HG03097 (cell line): ENCODE results near the gene ATP9A.
"Not testable (repeated sequence)": the region's sequence is repeated elsewhere in the genome, so short reads cannot be mapped to it uniquely, and the experiment has no call there.

Experiments
- ATAC-seq: cut with Tn5 transposase; IDR thresholded peaks from one replicate; pipeline ENCODE4 v1.9.1; 2021; ENCODE audit not compliant: unreplicated experiment, low FRiP score

The ATP9A gene

DNA sequence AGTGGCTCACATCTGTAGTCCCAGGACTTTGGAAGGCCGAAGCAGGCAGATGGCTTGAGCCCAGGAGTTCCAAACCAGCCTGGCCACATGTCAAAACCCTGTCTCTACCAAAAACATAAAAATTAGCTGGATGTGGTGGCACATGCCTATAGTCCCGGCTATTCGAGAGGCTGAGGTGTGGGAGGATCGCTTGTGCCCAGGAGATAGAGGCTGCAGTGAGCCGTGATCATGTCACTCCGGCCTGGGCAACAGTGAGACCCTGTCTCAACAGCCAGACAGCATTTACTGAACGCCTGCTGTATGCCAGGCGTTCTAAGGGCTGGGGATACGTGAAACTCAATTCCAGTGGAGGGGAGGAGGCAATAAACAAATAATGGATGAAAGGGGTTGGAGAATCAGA lies 69.9 kb downstream of the ATP9A start:
- ATAC-seq: no peak

GRCh38 chr20:51697096-51697826 lies 70.9 kb downstream of the ATP9A start:
- no peak for ATAC-seq

DNA sequence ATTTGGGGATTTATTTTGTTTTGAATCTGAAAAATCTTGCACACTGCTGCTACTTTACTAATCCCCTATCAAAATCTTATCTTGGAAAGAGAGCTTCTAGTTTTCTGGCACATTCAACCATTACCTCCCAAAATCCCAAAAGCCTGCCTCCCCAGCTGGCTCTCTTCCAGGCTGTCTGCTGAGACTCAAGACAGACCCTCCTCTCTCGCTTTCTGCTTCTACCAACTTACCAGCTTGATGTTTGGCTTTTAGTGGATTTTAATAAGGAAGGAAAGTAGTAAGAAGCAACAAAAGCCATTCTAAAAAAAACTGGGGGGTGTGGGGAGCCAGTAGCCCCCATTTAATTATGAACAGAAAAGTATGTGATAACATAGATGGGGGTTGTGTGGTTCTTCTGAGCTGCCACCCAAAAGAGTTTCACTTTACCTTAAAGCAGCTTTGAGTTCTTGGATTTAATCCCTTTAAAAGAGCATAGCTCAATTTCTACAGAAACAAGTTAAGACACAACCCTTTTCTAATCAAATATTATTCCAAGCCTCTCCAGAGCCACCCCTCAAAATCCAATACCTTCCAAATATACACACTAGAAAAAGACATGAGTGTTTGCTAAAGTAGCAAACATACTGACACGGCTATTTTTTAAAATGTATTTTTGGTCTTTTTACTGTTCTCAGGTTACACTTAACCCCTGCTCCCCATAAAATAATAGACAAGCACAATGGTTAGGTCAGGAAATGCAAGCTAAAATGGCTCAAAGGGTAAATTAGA lies 71.7 kb downstream of the ATP9A start:
- no peak for ATAC-seq

DNA sequence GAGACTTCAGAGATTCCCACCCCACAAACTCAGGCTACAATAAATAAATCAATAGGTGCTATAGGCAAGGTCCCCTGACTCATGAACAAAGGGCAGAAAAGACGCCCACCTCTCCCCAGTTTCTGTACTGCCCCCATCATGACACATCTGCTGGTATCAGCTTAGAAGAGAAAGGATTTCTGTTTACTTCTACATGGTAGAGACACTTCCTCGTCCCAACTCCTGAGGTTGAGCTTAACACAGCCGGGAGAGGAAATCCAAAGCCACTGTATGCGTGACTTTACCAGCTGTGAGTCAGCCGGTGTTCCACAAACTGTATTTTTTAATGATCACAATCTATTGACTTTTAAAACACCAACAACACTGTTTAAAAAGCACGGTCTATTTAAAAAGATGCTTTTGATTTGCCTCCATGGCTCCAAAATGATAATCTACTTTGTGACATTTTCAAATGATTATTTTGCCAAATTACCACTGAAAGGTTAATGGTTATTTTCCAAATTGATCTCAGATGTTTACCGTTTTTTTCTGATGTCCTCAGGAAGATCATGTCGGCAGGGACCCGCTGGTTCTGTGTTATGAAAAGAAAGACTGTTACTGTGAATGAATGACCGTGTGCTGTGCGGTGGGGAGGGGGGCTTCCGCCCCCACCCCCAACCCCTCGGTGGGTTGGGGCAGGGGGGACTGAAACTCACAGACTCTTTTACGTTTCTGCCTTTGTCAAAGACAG lies 72.5 kb downstream of the ATP9A start:
- ATAC-seq: no peak

DNA sequence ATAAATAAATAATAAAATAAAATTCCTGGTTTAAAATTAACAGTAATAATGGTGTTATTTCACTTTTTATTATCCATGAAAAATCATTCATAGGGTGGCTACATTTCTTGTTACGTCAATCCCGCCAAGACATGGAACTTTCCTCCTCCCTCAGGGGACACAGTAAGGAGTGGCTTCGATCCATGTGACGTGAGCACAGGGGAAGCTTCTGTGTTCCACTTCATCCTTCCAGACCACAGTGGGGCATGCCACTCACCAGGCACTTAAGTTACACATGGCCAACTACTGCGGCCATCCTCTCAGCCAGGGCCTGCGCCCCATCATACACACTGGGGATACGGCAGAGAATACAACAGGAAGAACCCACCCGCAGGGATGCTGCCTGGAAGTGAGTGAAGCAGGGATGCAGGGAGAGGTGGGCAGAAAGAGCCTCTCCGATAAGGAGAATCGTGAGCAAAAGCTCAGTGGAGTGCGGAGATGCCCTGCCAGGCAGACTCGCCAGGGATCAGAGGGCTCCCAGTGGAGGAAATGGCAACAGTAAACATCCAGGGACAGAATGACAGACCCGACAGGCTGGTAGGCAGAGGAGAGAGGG lies 75.3 kb downstream of the ATP9A start:
- no peak for ATAC-seq

DNA sequence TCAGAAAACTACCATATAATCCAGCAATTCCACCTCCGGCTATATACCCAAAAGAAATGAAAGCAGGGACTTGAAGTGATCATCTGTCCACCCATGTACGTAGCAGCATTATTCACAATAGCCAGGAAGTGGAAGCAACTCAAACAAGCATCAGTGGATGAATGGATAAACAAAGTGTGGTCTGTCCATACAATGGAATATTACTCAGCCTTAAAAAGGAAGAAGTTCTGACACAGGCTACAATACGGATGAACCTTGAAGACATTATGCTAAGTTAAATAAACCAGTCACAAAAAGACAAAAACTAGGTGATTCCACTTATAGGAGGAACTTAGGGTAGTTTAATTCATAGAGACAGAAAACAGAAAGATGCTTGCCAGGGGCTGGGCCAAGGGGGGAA lies 76.5 kb downstream of the ATP9A start:
- ATAC-seq: no peak

- no peak for ATAC-seq
Measured at GRCh38 chr20:51688600-51689244, 79.5 kb downstream of the ATP9A start.

DNA sequence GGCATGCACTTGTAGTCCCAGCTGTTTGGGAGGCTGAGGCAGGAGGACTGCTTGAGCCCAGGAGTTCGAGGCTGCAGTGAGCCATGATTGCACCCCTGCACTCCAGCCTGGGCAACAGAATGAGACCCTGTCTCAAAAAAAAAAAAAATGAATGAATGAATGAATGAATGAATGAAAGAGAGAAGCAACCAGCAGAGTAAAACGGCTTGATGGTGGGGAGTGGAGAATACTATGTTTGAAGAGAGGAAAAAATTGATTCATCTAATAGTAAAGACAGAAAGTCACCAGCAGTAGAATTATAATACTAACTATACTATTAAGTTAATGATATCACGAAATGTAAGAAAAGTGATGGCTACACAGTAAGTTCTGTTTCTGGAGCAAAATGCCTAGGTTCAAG lies 80.6 kb downstream of the ATP9A start:
- ATAC-seq: no peak

GRCh38 chr20:51687108-51687507 lies 81.1 kb downstream of the ATP9A start:
- ATAC-seq: no peak

GRCh38 chr20:51685494-51685893 lies 82.7 kb downstream of the ATP9A start:
- not testable (repeated sequence) for ATAC-seq

GRCh38 chr20:51680067-51680749 lies 88.0 kb downstream of the ATP9A start:
- ATAC-seq: no peak

- no peak for ATAC-seq
Measured at GRCh38 chr20:51679254-51679921, 88.8 kb downstream of the ATP9A start.

DNA sequence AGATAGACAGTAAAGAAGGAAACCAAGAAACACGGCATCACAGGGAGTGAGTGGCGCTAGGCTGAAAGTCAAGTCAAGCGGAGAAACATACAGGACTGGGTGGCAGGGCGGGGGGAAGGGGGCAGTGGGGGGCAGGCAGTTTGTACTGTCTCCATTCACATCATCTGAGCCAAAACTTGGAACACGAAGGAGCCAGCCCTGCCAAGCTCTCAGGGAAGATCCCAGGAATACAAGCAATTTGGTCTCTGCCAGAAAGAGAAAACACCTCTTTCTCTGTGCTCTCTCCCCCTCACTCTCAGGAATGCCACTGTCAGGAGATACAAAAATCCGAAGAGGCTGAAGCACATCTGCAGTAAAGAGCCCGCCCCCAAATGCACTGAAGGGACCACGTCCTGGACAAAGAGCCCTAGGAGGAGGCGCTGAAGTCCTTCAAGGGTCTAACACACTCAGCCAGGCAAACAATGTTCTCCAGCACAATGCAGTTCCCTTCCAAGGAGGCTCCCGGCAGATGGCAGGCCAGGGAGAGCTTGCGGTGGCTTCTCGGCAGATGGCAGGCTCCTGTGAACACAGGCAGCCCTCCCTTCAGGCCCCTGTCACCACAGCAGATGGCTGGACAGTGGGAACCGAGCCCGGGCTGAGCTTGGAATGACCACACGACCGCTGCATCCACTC lies 90.0 kb downstream of the ATP9A start:
- no peak for ATAC-seq

DNA sequence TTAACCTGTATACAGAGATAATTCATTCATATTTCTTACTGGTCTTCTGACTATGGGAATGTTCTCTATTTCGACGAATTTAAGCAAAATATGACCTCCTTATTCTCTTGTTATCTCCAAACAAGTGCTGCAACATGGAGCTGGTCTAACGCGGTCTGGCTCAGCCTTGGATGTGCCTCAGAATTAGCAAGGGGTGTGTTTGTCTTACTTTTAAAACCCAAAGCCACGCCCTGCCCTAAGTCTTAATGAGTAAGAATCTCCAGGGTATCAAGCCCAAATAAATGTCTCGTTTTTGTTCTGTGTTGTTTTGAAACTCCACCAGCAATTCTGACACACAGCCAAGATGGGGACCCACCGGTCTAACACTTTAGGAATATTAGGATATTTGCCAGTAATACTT lies 99.2 kb downstream of the ATP9A start:
- ATAC-seq: no peak

- ATAC-seq: no peak
Measured at GRCh38 chr20:51668515-51668914, 99.7 kb downstream of the ATP9A start.

- no peak for ATAC-seq
Measured at GRCh38 chr20:51667491-51667890, 100.7 kb downstream of the ATP9A start.

- no peak for ATAC-seq
Measured at GRCh38 chr20:51667002-51667408, 101.2 kb downstream of the ATP9A start.

DNA sequence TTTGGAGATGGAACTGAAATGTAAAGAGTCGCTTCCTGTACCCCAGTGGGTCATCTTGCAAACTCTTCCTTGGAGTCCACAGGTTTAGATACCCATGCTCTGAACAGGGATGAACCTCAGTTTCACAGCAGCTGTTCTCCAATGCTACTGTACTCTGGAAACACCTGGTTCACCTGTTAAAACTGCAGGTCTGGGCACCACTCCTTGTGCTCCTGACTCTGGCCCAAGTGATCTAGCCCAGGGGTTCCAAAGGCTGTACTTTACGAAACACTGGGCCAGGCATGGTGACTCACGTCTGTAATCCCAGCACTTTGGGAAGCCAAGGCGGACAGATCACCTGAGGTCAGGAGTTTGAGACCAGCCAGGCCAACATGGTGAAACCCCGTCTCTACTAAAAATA lies 102.1 kb downstream of the ATP9A start:
- ATAC-seq: no peak

DNA sequence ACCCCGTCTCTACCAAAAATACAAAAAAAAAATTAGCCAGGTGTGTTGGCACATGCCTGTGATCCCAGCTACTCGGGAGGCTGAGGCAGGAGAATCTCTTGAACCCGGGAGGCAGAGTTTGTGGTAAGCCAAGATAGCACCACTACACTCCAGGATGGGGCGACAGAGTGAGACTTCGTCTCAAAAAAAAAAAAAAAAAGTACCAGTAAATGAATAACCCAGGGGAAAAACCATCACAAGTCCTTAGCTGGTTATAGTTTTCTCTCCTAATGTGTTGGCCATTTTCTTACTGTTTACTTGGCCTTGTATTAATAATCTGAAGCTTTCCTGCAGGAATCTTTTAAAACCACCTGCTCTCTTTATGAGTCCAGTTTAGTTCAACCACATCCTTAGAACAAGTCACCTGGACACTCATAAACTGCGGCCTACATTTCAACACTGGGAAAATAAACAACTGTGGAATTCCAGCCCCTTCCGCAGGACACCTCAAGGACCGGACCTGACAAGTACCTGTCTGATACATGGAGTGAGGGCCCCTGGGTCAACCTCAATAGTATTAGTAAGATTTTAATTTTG lies 102.6 kb downstream of the ATP9A start:
- no peak for ATAC-seq
